MM.1S (cell line): ENCODE data around the gene WT1.

ENCODE experiments used
- CTCF ChIP-seq: fragments of 300-600 bp; sonication (generic); IDR thresholded peaks from 2 replicates; pipeline ENCODE4 v1.5.1; 2016; ENCODE audit warnings: antibody characterized with exemption, low read length, mixed read lengths
- EZH2 ChIP-seq: fragments of 300-600 bp; sonication (generic); optimal IDR thresholded peaks from 2 replicates; pipeline ENCODE3; 2017; ENCODE audit warnings: low read depth, mild to moderate bottlenecking, antibody characterized with exemption, low read length, mixed read lengths

GRCh38 chr11:32462011-32462690 lies 26.8 kb upstream of the WT1 start:
- TF ChIP-seq CTCF: no peak
- no peak for TF ChIP-seq EZH2
